Smooth muscle cell (in vitro differentiated cells): Measurements from ENCODE around the gene ERP27. TPM values are rescaled to one million over a fixed set of nuclear protein-coding genes. Genes with fewer than 3 reads are reported as not detected.

Experiments used
- DNase-seq: peaks from one replicate; lab custom pipeline; 2025; ENCODE audit not compliant: unreplicated experiment; lab: John Stamatoyannopoulos, UW
- H2AFZ ChIP-seq: fragments of 200-600 bp; sonication (generic); 2 replicates; pipeline ENCODE4 v1.6.0; 2016; ENCODE audit warnings: antibody characterized with exemption, low read depth, mild to moderate bottlenecking
- H3F3A ChIP-seq: fragments of 200-600 bp; sonication (generic); 2 replicates; pipeline ENCODE4 v1.6.0; 2017; ENCODE audit warnings: antibody characterized with exemption, low read depth
- H3K27ac ChIP-seq: fragments of 200-600 bp; sonication (generic); 2 replicates; pipeline ENCODE4 v1.5.1; 2016; ENCODE audit warnings: low read depth, mild to moderate bottlenecking
- H3K27me3 ChIP-seq: fragments of 200-600 bp; sonication (generic); 2 replicates; pipeline ENCODE4 v1.6.1; 2016; ENCODE audit warnings: low read depth, mild to moderate bottlenecking
- H3K36me3 ChIP-seq: fragments of 200-600 bp; sonication (generic); 2 replicates; pipeline ENCODE4 v1.5.1; 2016; ENCODE audit warnings: low read depth
- H3K4me1 ChIP-seq: fragments of 200-600 bp; sonication (generic); 2 replicates; pipeline ENCODE4 v1.5.1; 2016; ENCODE audit warnings: low read depth
- H3K4me2 ChIP-seq: fragments of 200-600 bp; sonication (generic); 2 replicates; pipeline ENCODE4 v1.6.0; 2016; ENCODE audit warnings: mild to moderate bottlenecking
- H3K4me3 ChIP-seq: fragments of 200-600 bp; sonication (generic); 2 replicates; pipeline ENCODE4 v1.5.1; 2016; ENCODE audit warnings: mild to moderate bottlenecking
- H3K79me2 ChIP-seq: fragments of 200-600 bp; sonication (generic); 2 replicates; pipeline ENCODE4 v1.6.0; 2016; ENCODE audit warnings: low read depth, mild to moderate bottlenecking
- H3K9ac ChIP-seq: fragments of 200-600 bp; sonication (generic); 2 replicates; pipeline ENCODE4 v1.6.0; 2016; ENCODE audit warnings: low read depth
- H3K9me3 ChIP-seq: fragments of 200-600 bp; sonication (generic); replicated peaks from 2 replicates; pipeline ENCODE4 v1.5.1; 2016; ENCODE audit warnings: low read depth
- H4K20me1 ChIP-seq: fragments of 200-600 bp; sonication (generic); 2 replicates; pipeline ENCODE4 v1.6.0; 2016; ENCODE audit warnings: low read depth
- CTCF ChIP-seq: fragments of 200-600 bp; sonication (generic); IDR thresholded peaks from 2 replicates; pipeline ENCODE4 v1.5.1; 2017; ENCODE audit warnings: borderline replicate concordance, mild to moderate bottlenecking, antibody characterized with exemption; ENCODE audit not compliant: insufficient read depth, poor library complexity, severe bottlenecking
- WGBS: methylation state at CpG from one replicate; pipeline ENCODE4 v1.1.7; 2016; ENCODE audit warnings: low lambda C conversion rate; 5-methylcytosine and 5-hydroxymethylcytosine counted together
- polyA plus RNA-seq: library from polyadenylated mRNA; unstranded; fragments of >200 nt; fragmentation: Nextera tagmentation; extraction: Ambion mirVana; gene quantifications from 2 replicates; pipeline ENCODE4 v1.2.1, GENCODE V29; 2016
- total RNA-seq: library from RNA; depleted of rRNA; stranded (reverse); fragments of >200 nt; gene quantifications from 2 replicates; pipeline ENCODE4 v1.2.3, GENCODE V29; 2014

Gene ERP27
- total and polyA plus RNA-seq, 2 experiments from 2014 or later: 2.7 to 7.8 TPM

- no peaks in the 10 kb centered on the region for H3K27me3 ChIP-seq
- no peak overlapping the region for H3K27ac ChIP-seq
- peaks cover 22% of the 10 kb centered on the region for H3F3A ChIP-seq
- DNase-seq: no peak
- TF ChIP-seq CTCF: no peak
- H3K36me3 ChIP-seq: no peaks in the 10 kb centered on the region
- H2AFZ ChIP-seq: no peak overlapping the region
- H4K20me1 ChIP-seq: no peaks in the 10 kb centered on the region
- H3K4me3 ChIP-seq: no peak overlapping the region
- H3K79me2 ChIP-seq: no peaks in the 10 kb centered on the region
- no peaks in the 10 kb centered on the region for H3K4me1 ChIP-seq
- no peak overlapping the region for H3K4me2 ChIP-seq
- no peak overlapping the region for H3K9ac ChIP-seq
- WGBS: 67% methylated on average over 1 of the region's 1 CpG
- H3K9me3 ChIP-seq: no peaks in the 10 kb centered on the region
Measured at GRCh38 chr12:14937689-14938088, 648 bp downstream of the ERP27 start.

- H3K4me1 ChIP-seq: no peaks in the 10 kb centered on the region
- H3K4me2 ChIP-seq: no peak overlapping the region
- no peaks in the 10 kb centered on the region for H3K9me3 ChIP-seq
- no peak for TF ChIP-seq CTCF
- H3K36me3 ChIP-seq: no peaks in the 10 kb centered on the region
- DNase-seq: no peak
- no peaks in the 10 kb centered on the region for H3K79me2 ChIP-seq
- H2AFZ ChIP-seq: peak overlapping the region; percentile 51
- H3K9ac ChIP-seq: no peak overlapping the region
- no peaks in the 10 kb centered on the region for H3K27me3 ChIP-seq
- H3K4me3 ChIP-seq: no peak overlapping the region
- H3K27ac ChIP-seq: peak overlapping the region; percentile 71
- H4K20me1 ChIP-seq: no peaks in the 10 kb centered on the region
- peaks cover 22% of the 10 kb centered on the region for H3F3A ChIP-seq
- WGBS: 50% methylated on average over 3 of the region's 3 CpGs
Measured at GRCh38 chr12:14937014-14937413, 1.3 kb downstream of the ERP27 start.

GRCh38 chr12:14936224-14936861 is 2.0 kb downstream of the ERP27 start:
- no peaks in the 10 kb centered on the region for H3K27me3 ChIP-seq
- no peaks in the 10 kb centered on the region for H3K79me2 ChIP-seq
- H4K20me1 ChIP-seq: no peaks in the 10 kb centered on the region
- no peak overlapping the region for H3K9ac ChIP-seq
- H3K4me1 ChIP-seq: no peaks in the 10 kb centered on the region
- H3K9me3 ChIP-seq: no peaks in the 10 kb centered on the region
- H3K4me3 ChIP-seq: no peak overlapping the region
- peak overlapping the region; percentile 71 for H3K27ac ChIP-seq
- no peaks in the 10 kb centered on the region for H3K36me3 ChIP-seq
- H3F3A ChIP-seq: peaks cover 22% of the 10 kb centered on the region
- 44% methylated on average over 6 of the region's 6 CpGs for WGBS
- peak; percentile 15 for TF ChIP-seq CTCF
- H3K4me2 ChIP-seq: no peak overlapping the region
- peak overlapping the region; percentile 51 for H2AFZ ChIP-seq
- DNase-seq: no peak

- Histone ChIP-seq H3K27ac (peak overlapping the region; percentile 71), H3K4me2 (peak overlapping the region; percentile 2)
- no peak for DNase-seq
Measured at GRCh38 chr12:14935031-14935430, 3.3 kb downstream of the ERP27 start.

More at GRCh38 chr12:14935031-14935430, 3.3 kb downstream of the ERP27 start:
- Histone ChIP-seq H3K36me3 (no peaks in the 10 kb centered on the region), H3K9me3 (no peaks in the 10 kb centered on the region), H3F3A (peaks cover 28% of the 10 kb centered on the region), H3K79me2 (no peaks in the 10 kb centered on the region), H4K20me1 (no peaks in the 10 kb centered on the region), H3K4me3 (no peak overlapping the region), H2AFZ (peak overlapping the region; percentile 57), H3K9ac (no peak overlapping the region), H3K4me1 (peaks cover 7% of the 10 kb centered on the region), H3K27me3 (no peaks in the 10 kb centered on the region)
- 75% methylated on average over 4 of the region's 4 CpGs for WGBS
- TF ChIP-seq CTCF: no peak
